ENCODE results near the gene ULK4. TPM values are rescaled to one million over a fixed set of nuclear protein-coding genes. Genes with fewer than 3 reads are reported as not detected.

Gene ULK4
- total and polyA plus RNA-seq, 2 of the 4 experiments (the other 2 are of a cell fraction), result 2.7 to 5.0 TPM

DNA sequence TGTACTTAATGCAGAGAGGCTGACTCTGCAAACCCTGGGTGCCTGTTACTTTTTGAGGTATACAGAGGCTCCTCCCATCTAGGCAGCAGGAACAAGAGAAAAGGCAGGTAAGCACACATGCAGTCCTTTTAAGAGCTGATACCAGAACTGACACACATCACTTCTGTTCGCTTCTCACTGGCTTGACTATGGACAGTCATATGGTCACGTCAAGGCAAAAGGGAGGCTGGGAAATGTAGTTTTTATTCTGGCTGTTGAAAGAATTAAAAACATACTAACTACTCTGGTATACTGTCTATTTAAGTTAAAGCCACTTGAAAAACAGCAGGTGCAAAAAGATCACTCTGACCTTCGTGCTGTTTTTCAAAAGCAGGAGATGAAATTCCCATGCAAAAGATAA lies 544.3 kb downstream of the ULK4 start:
- no peaks in the 10 kb centered on the region for H3K9me1 ChIP-seq (ENCODE audit: insufficient read depth, low read length)
- no peak overlapping the region for H2AK5ac ChIP-seq (ENCODE audit: low read depth, low read length)
- no peak overlapping the region for H3K9ac ChIP-seq (ENCODE audit: low read depth, low read length)
- no peak overlapping the region for H3K27ac ChIP-seq (ENCODE audit: insufficient read depth, low read length)
- H2AFZ ChIP-seq (replicated peaks; ENCODE audit: low read length, poor library complexity), result no peak overlapping the region
- dilution Hi-C loops (cut with HindIII; ENCODE audit: low sequenced_read_pairs, unreplicated experiment) (no loop called here), intact Hi-C loops (cut with micrococcal nuclease) (no loop called here), in situ Hi-C loops (cut with MboI; ENCODE audit: low sequenced_read_pairs) (no loop called here)
- no peak overlapping the region for H2BK20ac ChIP-seq (ENCODE audit: low read depth, low read length)
- no peak overlapping the region for H2BK5ac ChIP-seq (ENCODE audit: low read depth, low read length, poor library complexity, severe bottlenecking)
- no peaks in the 10 kb centered on the region for H3K79me1 ChIP-seq (ENCODE audit: low read depth in 1 of 2, low read length in 2 of 2)
- H3K18ac ChIP-seq (ENCODE audit: low read depth, low read length), result no peak overlapping the region
- BruUV-seq (replicated peaks), result no TSS peak
- no peak overlapping the region for H3K4me2 ChIP-seq (ENCODE audit: low read depth, low read length)
- no peak overlapping the region for H4K91ac ChIP-seq (ENCODE audit: insufficient read depth, low read depth, low read length)
- no peak overlapping the region for H2AK9ac ChIP-seq (replicated peaks; ENCODE audit: low read depth, low read length, poor library complexity)
- CTCF ChIA-PET, result no interaction called here
- TF ChIP-seq BHLHE40 (IDR thresholded peaks at IDR 0.05; ENCODE audit: low read depth, low read length) (no peak), MAFK (IDR thresholded peaks at IDR 0.05; ENCODE audit: low read depth, low read length) (no peak), SMC3 (IDR thresholded peaks at IDR 0.05; ENCODE audit: low read depth, low read length) (no peak)
- TF ChIP-seq, protein P1, sequence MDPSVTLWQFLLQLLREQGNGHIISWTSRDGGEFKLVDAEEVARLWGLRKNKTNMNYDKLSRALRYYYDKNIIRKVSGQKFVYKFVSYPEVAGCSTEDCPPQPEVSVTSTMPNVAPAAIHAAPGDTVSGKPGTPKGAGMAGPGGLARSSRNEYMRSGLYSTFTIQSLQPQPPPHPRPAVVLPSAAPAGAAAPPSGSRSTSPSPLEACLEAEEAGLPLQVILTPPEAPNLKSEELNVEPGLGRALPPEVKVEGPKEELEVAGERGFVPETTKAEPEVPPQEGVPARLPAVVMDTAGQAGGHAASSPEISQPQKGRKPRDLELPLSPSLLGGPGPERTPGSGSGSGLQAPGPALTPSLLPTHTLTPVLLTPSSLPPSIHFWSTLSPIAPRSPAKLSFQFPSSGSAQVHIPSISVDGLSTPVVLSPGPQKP (IDR thresholded peaks at IDR 0.05; ENCODE audit: borderline replicate concordance, low read depth, low read length), result no peak
- no peaks in the 10 kb centered on the region for H4K20me1 ChIP-seq (ENCODE audit: insufficient read depth, low read length)
- no peak overlapping the region for H3K23ac ChIP-seq (ENCODE audit: low read depth, low read length)
- H3K14ac ChIP-seq (replicated peaks; ENCODE audit: low read depth, low read length), result no peak overlapping the region
- no peak for DNase-seq
- no peaks in the 10 kb centered on the region for H3K27me3 ChIP-seq (ENCODE audit: control insufficient read depth, insufficient read depth, low read length)
- no peak overlapping the region for H4K5ac ChIP-seq (ENCODE audit: low read depth, low read length)
- no peak overlapping the region for H2BK120ac ChIP-seq (ENCODE audit: low read depth, low read length)
- no peak overlapping the region for H3K4me3 ChIP-seq (ENCODE audit: insufficient read depth, low read depth, low read length)
- H3K9me3 ChIP-seq (ENCODE audit: control insufficient read depth, insufficient read depth, low read length), result no peaks in the 10 kb centered on the region
- H3K36me3 ChIP-seq (ENCODE audit: control insufficient read depth, insufficient read depth, low read length), result no peaks in the 10 kb centered on the region
- H4K8ac ChIP-seq (ENCODE audit: low read depth in 2 of 2, low read length in 2 of 2), result no peak overlapping the region
- H2BK15ac ChIP-seq (ENCODE audit: low read depth, low read length), result no peak overlapping the region
- POLR2A ChIA-PET (ENCODE audit: unreplicated experiment), result interaction anchor here (0.9 kb wide), 1 partner anchor 22 kb away, joined by 4 read pairs; no protein-coding TSS in a partner anchor
- WGBS, 2 experiments (ENCODE audit: extremely low coverage in 2 of 2, insufficient read length in 1 of 2), result no CpG with 5 or more reads among the region's 3 CpGs
- no peaks in the 10 kb centered on the region for H3K4me1 ChIP-seq (ENCODE audit: control insufficient read depth, insufficient read depth, low read length)
- no peak for ATAC-seq (ENCODE audit: low read depth)
- no peak overlapping the region for H3K56ac ChIP-seq (ENCODE audit: extremely low read depth, insufficient read depth, low read length)
- no peak overlapping the region for H3K4ac ChIP-seq (ENCODE audit: low read depth, low read length)
